Measurements from ENCODE around the gene TOMM34.

The TOMM34 gene

DNA sequence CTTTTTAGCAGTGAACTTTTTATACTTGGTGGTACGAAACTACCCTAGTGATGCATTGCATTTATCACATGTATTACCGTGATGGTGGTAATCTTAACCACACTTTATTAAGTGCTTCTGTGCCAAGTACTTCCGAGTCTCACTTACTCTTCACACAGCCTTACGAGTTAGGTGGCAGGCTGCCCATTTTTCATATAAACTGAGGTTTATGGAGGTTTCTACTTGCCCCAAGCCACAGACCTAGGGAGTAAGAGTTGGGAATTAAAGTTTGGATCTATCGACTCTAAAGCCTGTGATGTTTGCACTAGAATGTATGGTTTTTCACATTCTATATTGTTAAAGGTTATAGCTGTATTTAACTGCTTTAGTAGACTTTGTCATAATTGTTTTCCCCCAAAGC is 55.8 kb downstream of the TOMM34 start:
- no peak overlapping the region for H3K4me3 ChIP-seq
- H3K27ac ChIP-seq, result no peak overlapping the region

DNA sequence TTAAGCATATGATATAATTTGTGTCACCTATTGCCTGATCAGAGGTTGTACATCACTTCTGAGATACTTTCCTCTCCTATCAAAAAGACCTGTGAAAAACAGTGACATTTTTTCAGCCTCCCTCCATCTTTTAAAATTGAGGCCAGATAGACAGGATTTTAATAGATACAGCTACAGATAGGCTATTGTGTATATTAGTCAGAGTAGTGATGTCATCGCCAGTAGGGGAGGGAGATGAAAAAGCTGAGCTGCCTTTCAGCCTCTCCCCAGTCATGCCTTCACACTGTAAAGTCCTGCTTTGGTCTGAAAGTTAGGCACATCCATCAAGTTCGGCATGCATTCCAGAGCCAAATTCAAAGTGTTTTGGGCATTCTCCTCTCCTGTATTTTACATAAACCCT is 58.2 kb downstream of the TOMM34 start:
- Histone ChIP-seq H3K27ac (no peak overlapping the region), H3K4me3 (no peak overlapping the region)

DNA sequence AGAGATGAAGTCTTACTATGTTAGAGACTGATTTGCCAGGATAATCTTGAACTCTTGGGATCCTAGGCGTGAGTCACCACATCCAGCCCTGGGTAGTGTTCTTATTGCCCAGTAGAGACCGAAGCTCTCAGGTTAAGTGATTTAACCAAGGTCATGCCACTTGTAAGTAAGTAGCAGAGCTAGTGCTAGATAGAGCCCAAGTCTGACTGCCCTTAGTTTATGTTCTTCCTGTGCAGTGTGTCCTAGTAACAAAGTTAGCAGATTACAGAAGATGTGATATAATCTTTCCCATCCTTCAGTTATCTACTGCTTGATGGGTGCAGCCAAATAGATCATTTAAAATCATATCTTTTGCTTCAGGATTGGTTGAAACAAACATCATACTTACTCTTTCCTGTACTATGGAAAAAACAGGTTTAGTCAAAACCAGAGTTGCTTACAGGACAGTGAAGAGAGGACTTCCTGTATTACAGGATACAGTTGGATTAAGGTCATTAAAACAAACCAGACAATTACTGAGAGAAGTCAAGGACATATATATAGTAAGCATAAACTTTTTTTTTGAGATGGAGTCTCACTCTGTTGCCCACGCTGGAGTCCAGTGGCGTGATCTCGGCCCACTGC is 59.9 kb downstream of the TOMM34 start:
- no peak overlapping the region for H3K27ac ChIP-seq
- H3K4me3 ChIP-seq, result no peak overlapping the region

DNA sequence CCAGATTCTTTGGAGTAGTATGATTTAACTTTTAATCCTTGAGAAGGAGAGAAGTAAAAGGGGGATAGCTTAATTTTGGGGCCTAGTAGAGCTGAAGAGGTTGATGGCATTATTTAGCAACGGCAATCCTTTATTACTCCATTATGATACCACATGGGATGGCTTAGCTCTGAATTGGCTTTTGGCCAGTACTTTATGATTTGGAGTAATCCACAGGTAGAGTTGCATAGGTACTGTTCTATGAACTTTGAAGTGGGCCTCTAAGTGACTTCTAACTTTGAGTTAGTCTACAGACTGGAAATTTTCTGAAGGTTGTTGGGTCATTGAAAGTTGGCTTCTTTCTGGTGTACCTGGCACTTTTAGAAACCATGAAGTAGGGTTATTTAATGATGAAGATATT is 63.1 kb downstream of the TOMM34 start:
- Histone ChIP-seq H3K4me3 (no peak overlapping the region), H3K27ac (peak overlapping the region in 5 of 21 experiments; percentile 6 to 67 (median 12))

DNA sequence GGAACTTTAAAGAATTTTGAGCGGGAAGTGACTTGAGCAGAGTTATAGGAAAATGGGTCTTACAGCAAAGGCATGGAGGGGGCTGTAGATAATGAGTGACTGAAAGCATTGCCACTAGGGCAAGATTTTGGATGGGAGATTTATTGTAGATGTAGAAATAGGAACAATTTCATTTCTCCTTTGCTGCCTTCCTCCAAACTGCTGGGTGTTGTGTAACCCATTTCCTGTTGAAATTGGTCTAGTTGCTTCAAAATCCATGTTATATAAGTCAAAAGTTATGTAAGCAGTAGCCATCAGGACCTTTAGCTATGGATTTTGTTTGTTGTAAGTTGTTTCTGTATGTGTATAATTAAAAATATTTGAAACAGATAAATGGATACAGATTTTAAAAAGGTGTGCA is 63.6 kb downstream of the TOMM34 start:
- Histone ChIP-seq H3K4me3 (no peak overlapping the region), H3K27ac (peak overlapping the region in 2 of 21 experiments; percentile 12 to 67)

DNA sequence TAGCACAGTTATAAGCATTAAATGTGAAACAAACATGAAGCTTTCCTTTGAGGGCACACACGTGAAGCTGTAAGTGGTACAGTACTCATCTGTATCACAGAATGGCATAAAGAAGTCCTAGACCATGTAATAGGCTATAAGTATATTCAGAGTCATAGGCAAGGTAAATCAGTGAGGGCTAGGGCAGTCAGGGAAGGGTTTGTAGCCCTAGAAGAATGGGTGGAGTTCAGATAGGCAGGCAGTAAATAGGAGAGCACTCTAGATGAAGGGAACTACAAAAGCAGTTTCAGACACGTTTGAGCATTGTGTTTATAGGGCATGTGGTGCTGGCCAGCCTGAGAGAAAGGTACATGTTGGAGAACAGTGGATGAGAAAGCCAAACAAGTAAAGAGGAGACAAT is 65.2 kb downstream of the TOMM34 start:
- Histone ChIP-seq H3K4me3 (no peak overlapping the region), H3K27ac (peak overlapping the region in 1 of 21 experiments; percentile 5)

All from skin epidermis (tissue), 12 donors.